TTC549 (cell line): Measurements from ENCODE around the gene UNC5B.

ENCODE experiments used
- FAIRE-seq: peaks from 2 replicates; lab custom pipeline; 2012; peaks lifted over from hg19 to GRCh38; lab: Jason Lieb, UNC

The UNC5B gene

DNA sequence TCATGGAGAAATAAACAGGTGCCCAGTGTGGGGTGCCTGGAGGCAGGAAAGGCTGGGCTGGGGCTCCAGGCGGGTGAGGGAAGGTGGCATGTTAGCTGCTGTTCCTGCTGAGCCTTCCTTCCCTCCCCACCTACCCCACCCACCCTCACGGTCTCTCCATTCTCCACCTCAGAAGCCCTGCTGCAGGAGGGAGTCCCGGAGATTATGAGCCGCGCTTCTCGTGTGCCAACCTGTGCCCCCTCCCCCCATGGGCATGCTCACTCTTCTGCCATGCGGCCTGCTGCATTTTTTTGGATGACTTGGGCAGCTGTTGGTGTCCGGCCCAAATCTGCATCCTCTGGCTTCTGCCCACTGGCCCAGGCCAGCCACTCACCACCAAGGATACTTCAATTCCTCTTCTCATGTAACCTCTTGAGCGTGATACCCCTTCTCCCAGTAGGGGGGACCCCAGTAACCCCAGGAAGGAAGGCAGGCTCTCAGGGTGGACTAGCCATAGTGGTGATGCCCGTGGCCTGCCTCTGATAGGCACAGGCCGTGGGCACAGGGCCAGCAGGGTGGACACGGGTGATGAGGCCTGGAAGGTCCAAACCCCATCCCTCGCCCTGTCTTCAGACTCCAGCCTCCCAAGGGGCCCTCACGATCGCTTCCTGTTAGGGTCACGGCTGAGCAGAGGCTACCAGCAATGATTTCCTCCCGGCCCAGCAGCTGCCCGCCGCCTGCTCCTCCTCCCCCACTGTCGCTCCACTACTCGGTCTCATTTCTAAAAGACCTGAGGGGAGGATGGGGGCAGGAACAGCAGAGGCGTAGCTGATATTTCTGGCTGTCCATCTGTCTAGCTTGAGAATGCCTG is 27.8 kb downstream of the UNC5B start:
- FAIRE-seq, result no peak

GRCh38 chr10:71241114-71241829 is 28.9 kb downstream of the UNC5B start:
- no peak for FAIRE-seq

DNA sequence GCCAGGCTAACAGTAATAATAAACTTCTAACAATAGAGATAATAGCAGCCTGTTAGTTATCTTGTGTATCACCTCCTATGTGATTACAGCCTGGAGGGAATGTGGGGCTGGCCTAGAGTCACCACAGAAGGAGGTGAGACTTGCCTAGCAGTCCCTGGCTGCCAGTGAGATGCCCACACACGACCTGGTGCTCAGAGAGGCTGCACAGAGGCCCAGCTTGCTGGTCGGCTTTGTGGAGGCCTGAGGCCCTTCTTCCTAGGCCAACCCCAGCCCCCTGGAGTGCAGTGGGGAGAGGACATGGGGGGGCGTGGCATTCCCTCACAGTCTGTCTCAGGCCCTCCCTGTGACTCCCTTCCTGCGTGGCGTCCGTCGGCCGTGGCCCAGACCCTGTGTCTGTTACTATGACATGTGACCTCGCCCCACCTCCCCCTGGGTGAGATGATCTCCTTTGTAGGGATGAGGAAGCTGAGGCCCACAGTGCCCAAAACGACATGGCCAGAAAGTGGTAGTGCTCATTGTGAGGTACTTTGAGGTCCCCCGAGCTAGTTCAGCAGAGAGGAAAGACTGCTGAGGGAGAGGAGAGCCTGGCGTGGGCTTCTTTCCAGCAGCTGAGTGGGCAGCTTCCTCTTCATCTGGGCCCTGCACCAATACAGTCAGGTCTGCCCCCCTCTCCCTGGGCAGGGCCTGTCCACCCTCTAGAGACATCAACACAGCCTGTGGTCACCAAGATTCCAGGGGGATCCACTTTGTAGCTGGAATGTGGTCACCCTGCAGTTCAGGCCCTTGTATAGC is 29.7 kb downstream of the UNC5B start:
- no peak for FAIRE-seq

- no peak for FAIRE-seq
These were observed 30.2 kb downstream of the UNC5B start for GRCh38 chr10:71242622-71243009.

- no peak for FAIRE-seq
These were observed 31.5 kb downstream of the UNC5B start for GRCh38 chr10:71243756-71244395.

DNA sequence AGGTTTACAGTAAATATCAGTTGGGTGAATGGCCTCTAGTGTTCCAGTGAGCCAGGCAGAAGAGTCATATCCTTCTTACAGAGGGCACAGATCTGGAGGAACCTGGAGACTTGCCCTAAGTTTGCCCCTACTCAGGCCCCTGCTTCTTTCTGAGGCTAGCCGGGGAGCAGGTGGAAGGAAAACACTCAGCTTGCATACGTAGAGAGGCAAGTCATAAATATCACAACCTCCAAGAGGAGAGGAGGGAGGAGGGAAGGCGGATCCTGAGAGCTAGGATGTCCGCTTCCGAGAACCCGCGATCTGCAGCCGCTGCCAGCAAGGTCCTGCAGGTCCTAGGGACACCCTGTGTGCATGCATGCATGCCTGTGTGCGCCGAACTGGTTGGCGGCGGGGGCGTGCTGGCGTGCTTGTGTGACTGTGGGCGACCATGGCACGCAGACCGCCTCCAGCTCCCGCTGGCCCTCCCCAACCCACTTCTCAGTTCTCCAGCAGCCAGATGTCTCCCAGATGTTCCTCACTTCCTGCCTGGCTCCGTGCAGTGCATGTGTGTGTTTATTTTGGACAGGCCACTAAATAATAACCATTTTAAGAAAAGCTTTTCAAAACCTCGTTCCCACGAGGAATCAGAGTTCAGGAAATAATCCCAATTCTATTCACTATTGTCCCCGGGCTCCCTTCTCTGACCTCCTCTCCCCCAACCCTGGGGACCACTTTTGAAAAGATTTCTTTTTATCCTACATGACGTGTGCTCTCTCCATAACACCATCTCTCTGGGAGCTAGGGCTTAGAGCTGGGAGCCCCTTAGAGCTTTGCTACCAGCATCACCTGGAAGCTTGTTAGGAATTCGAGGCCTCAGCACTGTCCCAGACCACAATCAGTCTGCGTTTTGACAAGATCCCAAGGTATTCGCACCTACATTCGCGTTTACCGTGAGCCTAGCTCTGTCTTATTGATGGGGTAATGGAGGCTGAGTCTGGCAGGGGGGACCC is 32.4 kb downstream of the UNC5B start:
- no peak for FAIRE-seq

DNA sequence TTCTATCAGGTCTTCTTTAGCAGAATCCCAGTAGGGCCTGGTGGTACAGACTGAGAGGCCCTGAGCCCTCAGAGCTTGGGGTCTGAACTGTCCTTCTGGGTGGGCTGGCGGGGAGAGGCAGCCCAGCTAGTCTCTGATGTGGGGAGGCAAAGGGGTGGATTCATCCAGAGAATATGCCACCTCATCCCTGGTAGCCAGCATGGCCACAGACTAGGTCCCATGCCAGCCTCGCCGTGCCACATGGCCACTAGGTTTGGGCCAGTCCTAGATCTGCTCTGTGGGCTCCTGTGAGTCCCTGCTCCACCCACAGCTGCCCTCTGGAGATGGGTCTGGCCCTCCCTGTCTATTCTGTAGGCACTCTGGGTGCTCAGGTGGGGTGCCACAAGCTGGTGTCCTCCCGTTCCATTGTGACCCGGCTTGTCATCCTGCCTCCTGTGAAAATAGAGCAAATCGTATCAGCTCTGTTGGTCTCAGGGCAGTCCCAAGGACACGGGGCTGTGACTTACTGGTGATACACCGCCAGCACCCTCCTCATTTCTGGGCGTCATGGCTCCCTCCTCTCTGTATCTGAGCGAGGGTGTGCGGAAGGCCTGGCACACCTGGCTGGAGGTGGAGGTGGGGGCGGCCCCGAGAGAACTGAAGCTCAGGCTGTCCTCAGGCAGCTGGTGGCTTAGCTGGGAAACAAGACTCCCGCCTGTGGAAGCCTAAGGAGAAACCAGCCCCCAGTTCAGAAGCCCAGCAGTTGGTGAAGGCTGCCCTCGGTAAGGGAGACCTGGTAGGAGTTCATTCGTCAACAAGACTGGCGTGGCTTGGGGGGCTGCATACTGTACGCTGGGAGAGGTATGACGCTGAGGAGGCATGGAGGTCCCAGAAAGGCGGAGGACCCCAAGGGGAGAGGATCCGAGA is 33.3 kb downstream of the UNC5B start:
- FAIRE-seq, result no peak

DNA sequence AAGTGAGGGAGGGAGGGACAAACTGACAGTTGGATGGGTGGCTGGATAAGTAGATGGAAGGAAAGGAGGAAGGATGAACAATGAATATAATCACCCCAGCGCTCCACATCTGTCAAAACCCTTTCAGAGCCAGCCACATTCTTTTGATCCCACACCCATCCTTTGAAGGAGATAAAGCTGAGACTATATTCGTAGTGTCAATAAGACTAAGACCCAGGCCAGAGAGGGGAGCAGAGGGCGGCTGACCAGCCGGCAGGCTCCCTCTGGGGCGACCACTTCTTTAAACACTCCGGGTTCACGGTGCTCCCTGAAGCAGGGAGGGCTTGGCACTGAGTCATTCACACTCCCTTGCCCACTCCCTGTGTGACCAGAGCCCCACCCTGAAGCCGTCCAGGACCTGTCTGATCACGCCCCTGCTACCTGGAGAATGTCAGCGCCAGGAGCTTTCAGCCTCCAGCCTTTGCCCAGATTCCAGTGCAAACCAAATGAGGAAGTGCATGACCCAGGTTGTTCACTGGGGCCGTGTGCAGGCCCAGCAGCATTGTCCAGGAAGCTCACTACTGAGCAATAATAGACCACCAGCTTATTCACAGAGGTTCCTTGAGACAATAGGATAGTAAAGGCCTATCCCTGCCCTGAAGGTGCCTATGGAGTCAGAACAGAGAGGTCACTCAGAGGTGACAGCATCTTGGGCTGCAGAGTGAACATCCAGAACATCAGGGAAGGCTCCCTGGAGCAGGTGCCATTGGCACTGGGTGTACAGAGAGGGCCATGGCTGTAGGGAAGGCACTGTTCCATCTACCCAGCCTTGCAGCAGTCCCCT is 34.4 kb downstream of the UNC5B start:
- FAIRE-seq, result no peak

DNA sequence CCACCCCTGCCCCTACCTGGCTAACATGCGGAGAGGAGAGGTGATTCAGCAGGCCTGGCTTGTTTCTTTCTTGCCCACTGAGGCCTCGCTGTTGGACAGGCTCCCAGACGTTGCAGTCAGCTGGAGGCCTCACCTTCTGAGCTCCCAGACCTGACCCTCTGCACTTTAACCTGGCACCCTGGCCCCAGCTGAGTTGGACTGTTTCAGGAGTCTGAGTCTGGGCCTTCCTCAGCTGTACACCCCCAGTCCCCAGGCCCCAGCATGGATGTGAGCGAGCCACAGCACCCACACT is 35.0 kb downstream of the UNC5B start:
- no peak for FAIRE-seq

DNA sequence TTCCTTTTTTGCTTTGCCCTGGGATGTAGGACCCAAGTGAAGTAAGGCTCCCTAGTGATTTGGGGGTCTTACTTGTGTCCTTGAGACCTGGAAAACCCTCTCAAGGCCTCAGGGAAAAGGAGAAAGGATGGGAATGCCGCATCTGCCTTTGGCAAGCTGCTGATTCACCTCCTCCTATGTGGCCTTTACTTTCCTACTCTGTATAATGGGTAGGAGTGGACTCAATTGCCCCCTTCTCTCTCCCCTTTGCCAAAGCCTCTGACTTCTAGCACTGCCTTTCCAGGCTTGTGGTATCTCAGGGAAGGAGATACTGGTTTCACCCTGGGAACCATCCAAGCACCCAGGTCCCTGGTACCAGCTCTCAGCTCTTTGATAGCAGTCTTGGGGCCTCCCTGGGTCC is 35.4 kb downstream of the UNC5B start:
- no peak for FAIRE-seq

GRCh38 chr10:71248210-71248609 is 35.8 kb downstream of the UNC5B start:
- no peak for FAIRE-seq

DNA sequence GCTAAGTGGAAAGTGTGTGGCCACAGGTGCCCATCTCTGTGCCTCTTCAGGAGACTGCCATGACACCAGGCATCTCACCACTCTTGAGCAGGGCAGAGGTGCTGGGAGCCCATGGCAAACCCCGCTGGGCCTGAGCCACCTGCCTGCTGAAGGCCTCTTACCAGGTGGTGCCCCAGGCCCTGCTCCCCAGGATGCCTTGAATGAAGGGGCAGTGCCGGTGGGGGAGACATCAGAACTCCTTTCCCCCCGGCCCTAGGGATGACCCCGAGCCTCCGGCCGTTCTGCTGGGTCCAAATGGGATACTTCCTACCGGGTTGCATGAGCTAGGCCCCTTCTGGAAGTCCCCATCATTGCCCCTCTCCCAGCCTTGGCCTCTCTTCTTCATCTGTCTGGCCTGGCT is 37.6 kb downstream of the UNC5B start:
- no peak for FAIRE-seq

- FAIRE-seq, result no peak
These were observed 38.0 kb downstream of the UNC5B start for GRCh38 chr10:71250405-71250804.

DNA sequence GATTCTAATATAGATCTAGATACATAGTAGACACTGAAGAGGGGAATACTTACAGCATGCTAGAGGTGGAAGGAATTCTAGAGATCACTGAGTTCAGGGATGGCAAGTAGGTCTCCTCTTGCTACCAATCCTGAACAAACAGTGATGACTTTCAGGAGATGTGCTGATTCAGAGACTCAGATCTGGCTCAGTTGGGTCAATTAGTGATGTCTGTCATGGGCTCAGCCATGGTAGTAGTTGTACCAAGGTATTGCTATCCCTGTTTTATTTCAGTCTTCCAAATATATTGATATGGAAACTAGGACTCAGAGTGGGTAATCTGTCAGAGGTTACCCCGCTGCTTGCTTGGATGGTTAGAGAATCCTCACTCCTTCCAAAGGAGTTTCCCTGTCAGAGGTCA is 38.5 kb downstream of the UNC5B start:
- no peak for FAIRE-seq

- no peak for FAIRE-seq
These were observed 38.9 kb downstream of the UNC5B start for GRCh38 chr10:71251319-71251718.

DNA sequence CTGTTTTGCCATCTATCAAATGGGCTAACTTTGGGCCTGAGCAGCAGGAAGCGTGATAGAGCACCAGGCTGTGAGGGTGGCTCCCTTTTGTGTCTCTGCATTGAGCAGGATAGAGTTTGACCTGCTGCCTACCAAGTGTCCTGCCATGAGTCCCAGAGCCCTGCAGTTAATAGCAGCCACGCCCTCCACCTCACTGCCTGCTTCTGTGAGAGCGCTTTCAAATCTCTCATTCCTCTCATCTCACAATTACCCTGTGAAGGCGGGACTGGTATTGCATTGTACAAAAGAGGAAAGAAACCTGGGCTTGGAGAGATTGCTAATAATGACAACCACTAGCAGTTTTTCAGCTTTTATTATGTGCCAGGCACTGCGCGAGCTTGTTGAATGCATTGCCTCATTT is 39.9 kb downstream of the UNC5B start:
- no peak for FAIRE-seq

DNA sequence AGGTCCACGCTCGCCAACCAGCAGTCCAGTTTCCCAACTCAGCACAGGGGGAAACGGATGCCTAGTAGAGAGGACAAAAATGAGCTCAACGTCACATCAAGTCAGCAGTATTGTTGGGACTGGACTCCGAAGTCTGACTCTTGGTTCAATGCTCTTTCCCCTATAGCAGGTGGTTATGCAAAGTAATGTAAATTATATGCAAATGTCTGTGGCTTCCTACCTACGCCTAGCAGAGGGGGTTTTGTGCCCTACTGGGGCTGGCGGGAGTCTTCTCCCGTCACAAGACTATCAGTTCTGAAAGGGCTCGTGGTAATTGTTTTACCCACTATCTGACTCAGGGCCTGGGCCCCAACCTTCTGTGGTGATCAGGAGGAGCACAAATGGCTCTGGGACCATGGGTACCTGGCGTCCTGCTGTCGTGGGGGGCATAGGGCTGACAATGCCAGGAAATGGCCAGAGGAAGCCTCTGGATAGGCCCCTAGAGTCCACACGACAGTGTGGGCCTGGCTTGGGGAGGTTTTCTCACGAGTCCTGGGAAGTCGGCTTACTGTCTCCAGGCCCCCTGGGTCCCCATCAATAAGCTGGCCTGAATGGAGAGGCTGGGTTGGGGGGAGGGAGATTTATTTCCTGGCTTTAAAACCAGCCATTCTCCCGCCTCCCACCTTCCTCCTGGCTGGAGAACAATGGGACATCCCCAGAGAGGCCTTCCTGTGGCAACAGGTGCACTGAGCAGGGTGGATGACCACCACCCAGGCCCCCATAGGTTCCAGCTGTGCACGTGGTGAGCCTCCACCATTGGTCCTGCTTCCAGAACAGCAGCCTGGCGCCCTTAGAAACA is 41.8 kb downstream of the UNC5B start:
- FAIRE-seq, result no peak

DNA sequence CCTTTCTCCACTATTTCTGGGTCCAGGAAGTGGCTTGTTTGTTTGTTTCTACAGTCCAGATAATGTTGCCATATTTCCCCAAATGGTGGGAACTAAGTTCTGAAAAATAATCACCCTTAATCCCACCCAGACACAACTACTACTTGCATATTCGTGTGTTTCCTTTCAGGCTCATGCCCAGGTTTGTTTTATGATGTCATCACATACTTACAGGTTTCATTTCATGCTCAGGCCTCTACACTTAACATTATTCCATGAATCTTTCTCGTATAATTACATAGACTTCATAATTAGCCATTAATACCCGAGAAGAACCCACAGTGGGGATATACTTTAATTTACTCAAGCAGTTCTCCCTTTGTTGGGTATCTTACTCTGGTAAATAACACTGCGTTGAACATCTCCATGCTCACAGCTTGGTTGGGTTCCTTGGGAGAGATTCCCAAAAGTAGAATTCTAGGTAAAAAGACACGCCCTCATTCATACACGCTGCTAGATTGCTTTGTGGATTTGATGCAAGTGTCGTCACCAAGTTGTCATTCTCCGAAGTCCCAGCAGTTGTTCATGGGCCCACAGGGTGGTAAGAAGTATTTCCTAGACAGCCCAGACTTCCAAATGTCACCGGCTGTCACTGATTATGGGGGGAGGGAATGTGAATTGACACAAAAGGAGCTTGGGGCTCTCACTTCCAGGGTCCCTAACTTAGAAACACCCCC is 42.6 kb downstream of the UNC5B start:
- no peak for FAIRE-seq
